Natural killer cell treated with Interleukin-12 subunit alpha and Interleukin-12 subunit beta and Interleukin-15 and Interleukin-18, amount 100 ng/mL, for 72 hours (primary cell): ENCODE results near the gene PAQR4. TPM values are rescaled to one million over a fixed set of nuclear protein-coding genes. Genes with fewer than 3 reads are reported as not detected.
"Not testable (repeated sequence)": the region's sequence is repeated elsewhere in the genome, so short reads cannot be mapped to it uniquely, and the experiment has no call there.

Experiments used
- ATAC-seq, 2 donors: fragments of 150-1000 bp; cut with Tn5 transposase in 1 of 2; sonication (Bioruptor Pico), chemical (Tn5 transposase) in 1 of 2; 2 replicates each; pipeline ENCODE4 v1.10.0; 2021
- DNase-seq: peaks from one replicate; pipeline ENCODE4 v3.0.0; 2022; ENCODE audit warnings: low spot score
- H3K27ac Mint-ChIP-seq, 2 donors: 1 replicate in 1 of 2; 2 replicates in 1 of 2; pipeline ENCODE4 v1.8.0; 2022; ENCODE audit warnings: mixed read lengths in 2 of 2, mild to moderate bottlenecking in 1 of 2, moderate library complexity in 1 of 2
- H3K27me3 Mint-ChIP-seq, 2 donors: 1 replicate in 1 of 2; 2 replicates in 1 of 2; pipeline ENCODE4 v1.8.0; 2022; ENCODE audit warnings: mixed read lengths in 2 of 2
- H3K36me3 Mint-ChIP-seq: one replicate; pipeline ENCODE4 v1.8.0; 2022; ENCODE audit warnings: mixed read lengths
- H3K4me1 Mint-ChIP-seq, 2 donors: 1 replicate in 1 of 2; 2 replicates in 1 of 2; pipeline ENCODE4 v1.8.0; 2022; ENCODE audit warnings: low read depth in 2 of 2, mixed read lengths in 2 of 2, mild to moderate bottlenecking in 1 of 2
- H3K4me3 Mint-ChIP-seq: one replicate; pipeline ENCODE4 v1.8.0; 2022; ENCODE audit warnings: mixed read lengths
- H3K9me3 Mint-ChIP-seq: 2 replicates; pipeline ENCODE4 v1.8.0; 2022; ENCODE audit warnings: mixed read lengths
- total RNA-seq, 2 donors: library from RNA; stranded (reverse); gene quantifications; one replicate each; pipeline ENCODE4 v1.2.3, GENCODE V29; 2022

The PAQR4 gene
- 10 to 100 TPM; 19.7 to 39.1 TPM for total RNA-seq

DNA sequence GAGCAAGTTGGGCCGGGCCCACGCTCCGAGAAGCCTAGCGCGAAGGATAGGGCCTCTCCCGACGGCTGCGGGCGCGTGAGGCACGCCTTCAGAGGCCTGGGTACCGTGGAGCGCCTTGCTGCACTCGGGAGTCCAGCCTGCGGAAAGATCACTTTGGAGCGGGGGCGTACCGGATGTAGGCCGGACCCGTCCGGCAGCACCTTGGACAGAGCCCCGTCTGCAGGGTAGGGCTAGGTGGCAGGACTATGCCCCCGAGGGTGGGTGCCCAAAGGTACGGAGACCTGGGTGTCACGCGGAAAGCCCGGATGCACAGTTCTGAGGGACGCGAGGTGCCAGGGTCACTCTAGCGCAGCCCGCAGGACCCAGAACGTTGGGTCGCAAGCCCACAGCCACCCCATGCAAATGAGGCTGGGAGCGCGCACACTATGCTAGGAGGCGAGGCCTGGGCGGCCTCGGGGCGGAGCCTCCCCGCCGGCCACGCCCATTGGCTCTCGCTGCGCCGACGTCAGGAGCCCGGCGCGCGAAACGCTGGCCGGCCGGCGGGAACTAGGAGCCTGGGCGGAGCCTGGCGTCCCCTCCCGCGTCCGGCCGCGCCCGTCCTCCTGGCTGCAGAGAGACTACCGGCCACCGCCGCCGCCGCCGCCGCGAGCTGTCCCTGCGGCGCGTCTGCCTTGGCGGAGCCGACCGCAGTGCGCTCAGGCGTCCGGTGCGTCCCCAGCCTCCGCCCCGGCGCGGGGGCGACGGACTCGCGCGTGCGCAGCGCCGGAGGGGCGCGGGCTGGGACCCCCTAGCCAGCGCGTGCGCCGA, at the start of gene PAQR4:
PAQR4 (plus strand) TSS at position 611 of the 807 bp plus-strand sequence. CDS start 327 bp downstream, outside the sequence.
- peak within 1 kb of the TSS; percentile 76 for H3K4me3 Mint-ChIP-seq
- DNase-seq (peak; percentile 92), ATAC-seq (peak; percentile 89 to 94)
- no peaks in the 10 kb centered on the region for H3K9me3 Mint-ChIP-seq
- peaks cover 5 to 7% of the 10 kb centered on the region in 2 donors for H3K27me3 Mint-ChIP-seq
- no peak within 1 kb of the TSS for H3K27ac Mint-ChIP-seq
- H3K36me3 Mint-ChIP-seq: no peaks in the 10 kb centered on the region
- peaks cover 17 to 26% of the 10 kb centered on the region in 2 donors for H3K4me1 Mint-ChIP-seq

DNA sequence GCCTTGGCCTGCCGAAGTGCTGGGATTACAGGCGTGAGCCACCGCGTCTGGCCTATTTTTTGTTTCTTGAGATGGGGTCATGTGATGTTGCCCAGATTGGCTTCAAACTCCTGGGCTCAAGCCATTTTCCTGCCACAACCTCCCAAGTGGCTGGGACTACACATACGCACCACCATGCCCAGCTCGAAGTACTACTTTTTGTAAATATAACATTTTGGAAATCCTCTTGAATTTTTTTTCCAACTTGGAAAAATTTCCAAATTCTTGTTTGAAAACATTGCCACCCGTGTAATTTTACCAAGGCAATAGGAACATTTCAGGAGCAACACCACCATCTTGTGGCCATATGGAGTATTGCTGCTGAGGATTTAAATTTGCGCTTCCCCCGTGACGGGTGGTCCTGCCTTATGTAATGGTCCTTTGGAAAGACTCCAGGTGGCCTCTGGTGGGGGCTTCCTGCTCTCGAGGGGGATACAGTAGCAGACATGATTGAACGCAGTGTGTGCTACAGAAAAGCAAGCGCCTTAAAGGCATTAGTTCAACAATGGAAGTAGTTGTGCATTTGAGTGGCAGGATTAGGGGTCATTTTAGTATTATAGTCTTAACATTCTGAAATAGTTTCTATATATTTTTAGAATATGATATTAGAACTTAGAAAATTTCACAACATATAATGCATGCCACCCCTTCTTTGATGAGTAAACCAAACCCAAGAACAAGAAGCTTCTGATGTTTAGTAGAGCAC, 49.5 kb upstream of the PAQR4 start:
- no peaks in the 10 kb centered on the region for H3K36me3 Mint-ChIP-seq

DNA sequence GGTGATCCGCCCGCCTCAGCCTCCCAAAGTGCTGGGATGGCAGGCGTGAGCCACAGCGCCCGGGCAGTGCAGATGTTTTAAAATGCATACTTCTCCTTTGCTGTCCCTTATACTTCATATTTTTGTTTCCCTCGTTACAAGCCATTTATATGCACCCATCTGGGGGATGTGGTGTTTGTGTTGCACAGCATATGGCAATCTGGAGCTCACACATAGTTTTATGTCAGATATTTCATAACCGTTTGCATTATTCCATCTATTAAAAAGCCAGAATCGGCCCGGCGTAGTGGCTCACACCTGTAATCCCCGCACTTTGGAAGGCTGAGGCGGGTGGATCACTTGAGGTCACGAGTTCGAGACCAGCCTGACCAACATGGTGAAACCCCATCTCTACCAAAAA, 45.7 kb upstream of the PAQR4 start:
- Mint-ChIP-seq H3K4me1 (peaks cover 18 to 20% of the 10 kb centered on the region in 2 donors), H3K9me3 (no peaks in the 10 kb centered on the region), H3K27me3 (no peaks in the 10 kb centered on the region), H3K4me3 (no peak overlapping the region), H3K27ac (no peak overlapping the region), H3K36me3 (no peaks in the 10 kb centered on the region)
- ATAC-seq (no peak), DNase-seq (no peak)

More for the DNA sequence above, 49.5 kb upstream of the PAQR4 start:
- no peaks in the 10 kb centered on the region for H3K9me3 Mint-ChIP-seq
- H3K4me3 Mint-ChIP-seq: no peak overlapping the region
- DNase-seq (no peak), ATAC-seq (peak; percentile 62 to 66)
- peaks cover 5 to 10% of the 10 kb centered on the region in 2 donors for H3K4me1 Mint-ChIP-seq
- H3K27me3 Mint-ChIP-seq: no peaks in the 10 kb centered on the region
- peak overlapping the region in 1 of 2 donors; percentile 27 for H3K27ac Mint-ChIP-seq

DNA sequence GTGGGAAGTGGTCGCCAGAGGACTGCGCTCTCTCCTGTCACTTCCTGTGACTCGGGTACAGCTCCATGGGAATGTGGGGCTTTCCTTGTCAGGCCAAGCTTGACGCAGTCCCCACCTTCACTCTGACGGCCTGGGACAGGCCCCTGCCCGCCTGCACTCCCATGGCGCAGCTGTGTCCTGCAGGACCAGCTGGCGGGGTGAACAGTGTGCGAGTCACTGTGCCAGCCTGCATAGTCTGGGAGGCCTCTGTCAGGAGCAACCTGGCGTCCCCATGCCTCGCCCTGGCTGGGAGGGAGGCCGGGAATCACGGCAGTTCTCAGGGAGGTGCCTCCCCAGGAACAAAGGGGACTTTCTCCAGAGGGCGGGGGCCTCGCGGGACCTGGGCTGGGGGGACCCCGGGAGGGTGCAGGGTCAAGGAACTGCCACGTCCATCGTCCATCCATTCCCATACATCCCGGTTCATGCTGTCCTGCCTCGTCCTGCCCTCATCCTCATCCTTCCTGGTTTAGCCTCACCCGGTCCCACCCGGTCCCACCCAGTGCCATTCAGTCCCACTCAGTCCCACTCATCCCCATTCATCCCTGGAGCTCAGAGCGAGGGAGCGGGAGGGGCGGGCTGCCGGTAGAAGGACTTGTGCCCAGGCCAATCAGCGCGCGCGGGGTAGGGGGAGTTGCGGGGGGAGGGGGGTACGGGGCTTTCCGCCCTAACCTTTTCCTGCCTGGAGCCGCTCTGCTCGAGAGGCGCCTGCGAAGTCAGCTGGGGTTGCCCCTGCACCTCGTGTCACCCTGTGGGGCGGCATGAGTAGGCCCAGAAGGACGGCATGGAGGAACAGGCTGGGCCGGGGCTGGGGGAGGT, 44.0 kb upstream of the PAQR4 start:
- Mint-ChIP-seq H3K27ac (no peak overlapping the region), H3K4me3 (no peak overlapping the region), H3K9me3 (no peaks in the 10 kb centered on the region), H3K4me1 (peaks cover 14% of the 10 kb centered on the region in 2 donors), H3K27me3 (no peaks in the 10 kb centered on the region), H3K36me3 (no peaks in the 10 kb centered on the region)
- DNase-seq: no peak
- ATAC-seq: no peak

DNA sequence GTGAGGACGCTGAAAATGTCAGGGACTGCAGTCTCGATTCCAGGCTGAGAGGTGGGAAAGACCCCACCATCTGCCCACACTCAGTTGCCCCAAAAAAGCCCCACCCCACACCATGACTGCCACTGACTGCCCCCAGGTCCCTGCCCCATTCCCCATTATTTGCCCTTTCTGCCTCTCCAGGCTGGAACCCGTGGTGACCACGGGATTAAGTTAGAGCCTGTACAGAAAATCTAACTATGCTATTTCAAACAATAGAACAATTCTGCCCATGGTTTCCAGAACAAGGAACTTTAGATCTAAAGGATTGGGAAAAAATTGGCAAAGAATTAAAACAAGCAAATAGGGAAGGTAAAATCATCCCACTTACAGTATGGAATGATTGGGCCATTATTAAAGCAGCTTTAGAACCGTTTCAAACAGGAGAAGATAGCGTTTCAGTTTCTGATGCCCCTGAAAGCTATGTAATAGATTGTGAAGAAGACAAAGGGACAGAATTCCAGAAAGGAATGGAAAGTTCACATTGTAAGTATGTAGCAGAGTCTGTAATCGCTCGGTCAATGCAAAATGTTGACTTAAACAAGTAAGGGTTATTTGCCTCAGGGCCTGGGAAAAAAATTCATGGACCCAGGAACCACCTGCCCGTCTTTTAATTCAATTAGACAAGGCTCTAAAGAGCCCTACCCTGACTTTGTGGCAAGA, 43.0 kb upstream of the PAQR4 start:
- Mint-ChIP-seq H3K27ac (no peak overlapping the region), H3K4me3 (no peak overlapping the region), H3K36me3 (no peaks in the 10 kb centered on the region), H3K9me3 (no peaks in the 10 kb centered on the region), H3K27me3 (no peaks in the 10 kb centered on the region), H3K4me1 (peaks cover 14% of the 10 kb centered on the region in 2 donors)
- ATAC-seq (no peak), DNase-seq (no peak)

DNA sequence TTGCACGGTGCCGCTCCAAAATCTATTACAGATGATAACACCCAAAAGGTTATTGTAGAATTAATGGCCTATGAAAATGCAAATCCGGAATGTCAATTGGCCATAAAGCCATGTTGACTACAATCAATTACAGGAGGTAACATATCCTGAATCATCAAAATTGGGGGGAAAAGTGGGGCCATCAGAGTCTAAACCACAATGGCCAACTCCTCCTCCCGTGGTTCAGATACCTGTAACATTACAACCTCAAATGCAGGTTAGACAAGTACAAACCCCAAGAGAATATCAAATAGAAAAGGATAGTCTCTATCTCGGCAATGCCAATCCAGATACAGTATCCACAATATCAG, 42.5 kb upstream of the PAQR4 start:
- Mint-ChIP-seq H3K4me3 (no peak overlapping the region), H3K27ac (no peak overlapping the region), H3K36me3 (no peaks in the 10 kb centered on the region), H3K4me1 (peaks cover 14% of the 10 kb centered on the region in 2 donors), H3K9me3 (no peaks in the 10 kb centered on the region), H3K27me3 (no peaks in the 10 kb centered on the region)
- no peak for ATAC-seq
- DNase-seq: no peak

DNA sequence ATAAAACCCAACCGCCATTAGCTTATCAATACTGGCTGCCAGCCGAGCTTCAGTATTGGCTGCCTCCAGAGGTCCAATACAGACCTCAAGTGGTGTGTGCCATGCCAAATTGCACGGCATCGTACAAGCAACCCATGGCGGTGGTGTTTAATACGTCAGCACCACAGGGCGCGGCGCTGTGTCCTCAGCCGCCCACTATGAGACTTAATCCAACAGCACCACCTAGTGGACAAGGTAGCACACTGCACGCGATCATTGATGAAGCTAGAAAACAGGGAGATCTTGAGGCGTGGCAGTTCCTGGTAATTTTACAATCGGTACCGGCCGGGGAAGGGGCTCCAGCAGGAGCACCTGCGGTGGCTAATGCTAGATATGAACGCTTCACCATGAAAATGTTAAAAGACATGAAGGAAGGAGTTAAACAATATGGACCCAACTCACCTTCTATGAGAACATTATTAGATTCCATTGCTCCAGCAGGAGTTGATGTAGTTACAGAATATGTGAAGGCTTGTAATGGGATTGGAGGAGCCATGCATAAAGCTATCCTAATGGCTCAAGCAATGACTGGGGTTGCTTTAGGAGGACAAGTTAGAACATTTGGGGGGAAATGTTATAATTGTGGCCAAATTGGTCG, 42.0 kb upstream of the PAQR4 start:
- DNase-seq (peak; percentile 84), ATAC-seq (peak; percentile 95 to 97)
- Mint-ChIP-seq H3K4me1 (peaks cover 14% of the 10 kb centered on the region in 2 donors), H3K27ac (peak overlapping the region in 1 of 2 donors; percentile 11), H3K27me3 (no peaks in the 10 kb centered on the region), H3K36me3 (no peaks in the 10 kb centered on the region), H3K9me3 (no peaks in the 10 kb centered on the region), H3K4me3 (no peak overlapping the region)

DNA sequence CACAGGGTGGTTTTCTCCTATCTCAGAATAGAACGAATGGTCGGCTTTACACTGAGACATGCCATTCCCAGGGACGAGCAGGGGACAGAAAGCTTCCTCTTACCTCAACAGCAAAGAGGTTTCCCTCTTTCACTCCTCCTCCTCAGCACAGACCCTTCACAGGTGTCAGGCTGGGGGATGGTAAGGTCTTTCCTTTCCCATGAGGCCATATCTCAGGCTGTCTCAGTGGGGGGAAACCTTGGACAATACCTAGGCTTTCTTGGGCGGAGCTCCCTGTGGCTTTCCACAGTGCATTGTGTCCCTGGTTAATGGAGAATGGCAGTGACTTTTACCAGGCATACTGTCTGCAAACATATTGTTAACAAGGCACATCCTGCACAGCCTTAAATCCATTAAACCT, 41.0 kb upstream of the PAQR4 start:
- DNase-seq, ATAC-seq, H3K36me3 Mint-ChIP-seq, H3K27me3 Mint-ChIP-seq, H3K4me3 Mint-ChIP-seq, H3K27ac Mint-ChIP-seq, H3K9me3 Mint-ChIP-seq: not testable (repeated sequence)
- peaks cover 14% of the 10 kb centered on the region in 2 donors for H3K4me1 Mint-ChIP-seq

DNA sequence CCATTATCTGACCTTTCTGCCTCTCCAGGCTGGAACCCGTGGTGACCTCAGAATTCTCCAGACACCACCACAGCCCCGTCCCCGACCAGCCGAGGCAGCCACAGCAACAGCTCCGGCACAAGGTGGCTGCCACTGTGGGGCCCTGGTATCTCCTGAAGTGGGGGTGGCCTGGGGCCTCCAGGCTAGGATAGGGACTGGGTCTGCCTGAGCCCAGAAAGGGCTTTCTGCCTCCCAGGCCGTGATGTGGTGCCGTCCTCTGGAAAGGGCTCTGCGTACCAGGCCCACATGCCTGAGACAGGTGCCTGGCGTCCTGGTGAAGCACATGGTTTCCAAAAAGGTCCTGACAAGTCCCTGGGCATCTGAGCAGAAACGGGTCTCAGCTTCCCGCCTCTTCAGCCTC, 40.4 kb upstream of the PAQR4 start:
- Mint-ChIP-seq H3K9me3 (no peaks in the 10 kb centered on the region), H3K36me3 (no peaks in the 10 kb centered on the region)

DNA sequence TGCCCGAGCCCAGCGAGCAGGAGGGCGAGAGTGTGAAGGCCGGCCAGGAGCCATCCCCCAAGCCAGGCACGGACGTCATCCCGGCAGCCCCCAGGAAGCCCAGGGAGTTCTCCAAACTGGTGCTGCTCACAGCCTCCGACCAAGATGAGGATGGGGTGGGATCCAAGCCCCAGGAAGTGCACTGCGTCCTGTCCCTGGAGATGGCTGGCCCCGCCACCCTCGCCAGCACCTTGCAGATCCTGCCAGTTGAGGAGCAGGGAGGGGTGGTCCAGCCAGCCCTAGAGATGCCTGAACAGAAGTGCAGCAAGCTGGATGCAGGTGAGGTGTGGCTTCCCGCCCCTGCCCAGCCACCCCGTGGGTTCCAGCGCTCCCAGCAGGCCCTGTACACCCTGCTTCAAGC, 39.5 kb upstream of the PAQR4 start:
- Mint-ChIP-seq H3K27ac (no peak overlapping the region), H3K27me3 (no peaks in the 10 kb centered on the region), H3K9me3 (no peaks in the 10 kb centered on the region), H3K4me1 (peaks cover 14% of the 10 kb centered on the region in 2 donors), H3K4me3 (no peak overlapping the region), H3K36me3 (peaks cover 4% of the 10 kb centered on the region)
- ATAC-seq (no peak), DNase-seq (no peak)

More for the DNA sequence above, 40.4 kb upstream of the PAQR4 start:
- H3K4me1 Mint-ChIP-seq: peaks cover 14% of the 10 kb centered on the region in 2 donors
- H3K27me3 Mint-ChIP-seq: no peaks in the 10 kb centered on the region
- no peak for DNase-seq
- no peak for ATAC-seq
- H3K4me3 Mint-ChIP-seq: no peak overlapping the region
- no peak overlapping the region for H3K27ac Mint-ChIP-seq

DNA sequence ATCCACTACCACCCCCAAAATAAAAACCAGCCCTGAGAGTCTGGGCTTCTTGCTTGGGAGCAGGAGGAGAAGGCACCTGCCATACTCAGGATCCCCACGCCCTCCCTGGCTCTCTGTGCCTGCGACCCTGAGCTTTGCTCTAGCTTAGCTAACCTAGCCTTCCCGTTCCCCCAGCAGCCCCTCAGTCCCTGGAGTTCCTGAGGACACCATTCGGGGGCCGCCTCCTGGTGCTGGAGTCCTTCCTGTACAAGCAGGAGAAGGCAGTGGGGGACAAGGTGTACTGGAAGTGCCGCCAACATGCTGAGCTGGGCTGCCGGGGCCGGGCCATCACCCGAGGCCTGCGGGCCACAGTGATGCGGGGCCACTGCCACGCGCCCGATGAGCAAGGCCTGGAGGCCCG, 38.9 kb upstream of the PAQR4 start:
- H3K36me3 Mint-ChIP-seq: peaks cover 6% of the 10 kb centered on the region
- H3K27me3 Mint-ChIP-seq: no peaks in the 10 kb centered on the region
- H3K27ac Mint-ChIP-seq: no peak overlapping the region
- no peak overlapping the region for H3K4me3 Mint-ChIP-seq
- ATAC-seq (no peak), DNase-seq (no peak)
- no peaks in the 10 kb centered on the region for H3K9me3 Mint-ChIP-seq
- H3K4me1 Mint-ChIP-seq: peaks cover 14% of the 10 kb centered on the region in 2 donors

DNA sequence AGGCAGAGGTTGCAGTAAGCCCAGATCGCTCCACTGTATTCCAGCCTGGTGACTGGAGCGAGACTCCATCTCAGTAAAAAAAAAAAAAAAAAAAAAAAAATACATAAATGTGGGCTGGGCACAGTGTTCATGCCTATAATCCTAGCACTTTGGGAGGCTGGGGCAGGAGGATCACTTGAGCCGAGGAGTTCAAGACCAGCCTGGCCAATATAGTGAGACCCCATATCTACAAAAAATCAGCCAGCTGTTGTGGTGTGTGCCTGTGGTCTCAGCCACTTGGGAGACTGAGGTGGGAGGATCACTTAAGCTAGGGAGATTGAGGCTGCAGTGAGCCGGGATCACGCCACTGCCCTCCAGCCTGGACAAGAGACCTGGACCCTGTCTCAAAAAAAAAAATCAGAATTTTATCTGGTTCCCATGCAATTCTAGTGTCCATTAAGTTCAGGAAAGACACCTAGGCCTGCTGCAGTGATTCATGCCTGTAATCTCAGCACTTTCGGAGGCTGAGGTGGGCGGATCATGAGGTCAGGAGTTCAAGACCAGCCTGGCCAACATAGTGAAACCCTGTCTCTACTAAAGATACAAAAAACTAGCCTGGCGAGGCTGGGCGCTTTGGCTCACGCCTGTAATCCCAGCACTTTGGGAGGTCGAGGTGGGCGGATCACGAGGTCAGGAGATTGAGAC, 37.8 kb upstream of the PAQR4 start:
- H3K27me3 Mint-ChIP-seq, DNase-seq, ATAC-seq, H3K4me3 Mint-ChIP-seq, H3K27ac Mint-ChIP-seq, H3K9me3 Mint-ChIP-seq, H3K36me3 Mint-ChIP-seq: not testable (repeated sequence)
- peaks cover 10% of the 10 kb centered on the region in 2 donors for H3K4me1 Mint-ChIP-seq
